Liver (tissue), 9 donors: ENCODE measurements around the gene CDC42BPA. TPM values are rescaled to one million over a fixed set of nuclear protein-coding genes. Genes with fewer than 3 reads are reported as not detected.

Source experiments
- DNase-seq: peaks from one replicate; pipeline ENCODE4 v3.0.0-alpha.2; 2017; ENCODE audit warnings: low spot score
- H3K27ac ChIP-seq, 2 donors: one replicate each; pipeline ENCODE4 v1.7.0; 2013; ENCODE audit warnings: inconsistent platforms in 2 of 2, low read length in 2 of 2, control low read depth in 1 of 2, low read depth in 1 of 2, mild to moderate bottlenecking in 1 of 2
- H3K27me3 ChIP-seq, 4 donors: one replicate each; pipeline versions ENCODE4 v1.6.1 to v1.7.0; 2013; ENCODE audit warnings: low read length in 3 of 4, inconsistent platforms in 1 of 4, mild to moderate bottlenecking in 1 of 4, moderate library complexity in 1 of 4; ENCODE audit not compliant: control insufficient read depth in 4 of 4, insufficient read depth in 4 of 4
- H3K36me3 ChIP-seq, 4 donors: one replicate each; pipeline versions ENCODE4 v1.6.1 to v1.7.0; 2013; ENCODE audit warnings: low read length in 3 of 4, mild to moderate bottlenecking in 3 of 4, low read depth in 1 of 4, moderate library complexity in 1 of 4; ENCODE audit not compliant: control insufficient read depth in 4 of 4, insufficient read depth in 3 of 4
- H3K4me1 ChIP-seq, 4 donors: one replicate each; pipeline versions ENCODE4 v1.6.1 to v1.7.0; 2013; ENCODE audit warnings: low read length in 3 of 4, mild to moderate bottlenecking in 3 of 4, moderate library complexity in 1 of 4; ENCODE audit not compliant: control insufficient read depth in 4 of 4, insufficient read depth in 4 of 4
- H3K4me3 ChIP-seq, 3 donors: one replicate each; pipeline versions ENCODE4 v1.6.1 to v1.7.0; 2013; ENCODE audit warnings: low read length in 3 of 3, control low read depth in 1 of 3, low read depth in 1 of 3, mild to moderate bottlenecking in 1 of 3
- H3K9ac ChIP-seq, 2 donors: one replicate each; pipeline ENCODE4 v1.7.0; 2013; ENCODE audit warnings: low read length in 2 of 2, mild to moderate bottlenecking in 2 of 2, moderate library complexity in 2 of 2, control low read depth in 1 of 2, low read depth in 1 of 2
- H3K9me3 ChIP-seq, 4 donors: one replicate each; pipeline versions ENCODE4 v1.6.1 to v1.7.0; 2013; ENCODE audit warnings: low read length in 3 of 4; ENCODE audit not compliant: control insufficient read depth in 4 of 4
- EGR1 ChIP-seq, 2 donors: IDR thresholded peaks; 2 replicates each; pipeline ENCODE4 v1.6.1; 2016 to 2018; ENCODE audit warnings: antibody characterized with exemption in 2 of 2, low read depth in 2 of 2
- FOXA1 ChIP-seq: IDR thresholded peaks from 2 replicates; pipeline ENCODE4 v1.6.1; 2016; ENCODE audit warnings: antibody characterized with exemption
- GABPA ChIP-seq, 2 donors: IDR thresholded peaks in 1 of 2; conservative IDR thresholded peaks in 1 of 2; 2 replicates each; pipeline ENCODE4 v1.6.1; 2016; ENCODE audit warnings: antibody characterized with exemption in 2 of 2, mild to moderate bottlenecking in 1 of 2, moderate library complexity in 1 of 2
- HNF4A ChIP-seq, 2 donors: conservative IDR thresholded peaks; 2 replicates each; pipeline ENCODE4 v1.6.1; 2016; ENCODE audit warnings: antibody characterized with exemption in 2 of 2, mild to moderate bottlenecking in 2 of 2
- HNF4G ChIP-seq: IDR thresholded peaks from 2 replicates; pipeline ENCODE4 v1.6.1; 2016; ENCODE audit warnings: antibody characterized with exemption
- JUND ChIP-seq, 2 donors: IDR thresholded peaks; 2 replicates each; pipeline ENCODE4 v1.6.1; 2016; ENCODE audit warnings: antibody characterized with exemption in 2 of 2
- NR2F2 ChIP-seq: IDR thresholded peaks from 2 replicates; pipeline ENCODE4 v1.6.1; 2016; ENCODE audit warnings: antibody characterized with exemption
- RAD21 ChIP-seq, 2 donors: IDR thresholded peaks; 2 replicates each; pipeline ENCODE4 v1.6.1; 2016; ENCODE audit warnings: antibody characterized with exemption in 2 of 2, mild to moderate bottlenecking in 2 of 2
- SP1 ChIP-seq: IDR thresholded peaks from 2 replicates; pipeline ENCODE4 v1.6.1; 2018; ENCODE audit warnings: antibody characterized with exemption, mild to moderate bottlenecking
- YY1 ChIP-seq: IDR thresholded peaks from 2 replicates; pipeline ENCODE4 v1.6.1; 2016; ENCODE audit warnings: antibody characterized with exemption, mild to moderate bottlenecking
- WGBS: extraction: QIAGEN DNeasy Blood & Tissue Kit; methylation state at CpG from one replicate; pipeline ENCODE4 v1.1.7; 2013; 5-methylcytosine and 5-hydroxymethylcytosine counted together
- polyA plus RNA-seq, 2 donors: library from polyadenylated mRNA; stranded (reverse) in 1 of 2; unstranded in 1 of 2; fragments of 200-250 nt in 1 of 2; fragments of >200 nt in 1 of 2; fragmentation: Nextera tagmentation in 1 of 2; extraction: Ambion mirVana in 1 of 2; gene quantifications; one replicate each; pipeline versions ENCODE4 v1.2.1 to v1.2.3, GENCODE V29; 2013 to 2015
- total RNA-seq, 2 donors: library from RNA; depleted of rRNA; stranded (reverse); fragments of >200 nt; gene quantifications; one replicate each; pipeline ENCODE4 v1.2.3, GENCODE V29; 2014
- TF ChIP-seq, protein P1 (sequence below): IDR thresholded peaks from 2 replicates; pipeline ENCODE4 v1.6.1; 2016; ENCODE audit warnings: antibody characterized with exemption
- TF ChIP-seq, protein P2 (sequence below): IDR thresholded peaks from 2 replicates; pipeline ENCODE4 v1.6.1; 2016; ENCODE audit warnings: antibody characterized with exemption
- TF ChIP-seq, protein P3 (sequence below): IDR thresholded peaks from 2 replicates; pipeline ENCODE4 v1.6.1; 2016; ENCODE audit warnings: antibody characterized with exemption, mild to moderate bottlenecking
- donor health status: healthy.
- donor health status: healthy.
- donor health status: healthy.
- donor health status: healthy.
- donor health status: healthy.

Gene CDC42BPA
- total and polyA plus RNA-seq, 4 donors = 5.8 to 39.9 (median 24.3) TPM

DNA sequence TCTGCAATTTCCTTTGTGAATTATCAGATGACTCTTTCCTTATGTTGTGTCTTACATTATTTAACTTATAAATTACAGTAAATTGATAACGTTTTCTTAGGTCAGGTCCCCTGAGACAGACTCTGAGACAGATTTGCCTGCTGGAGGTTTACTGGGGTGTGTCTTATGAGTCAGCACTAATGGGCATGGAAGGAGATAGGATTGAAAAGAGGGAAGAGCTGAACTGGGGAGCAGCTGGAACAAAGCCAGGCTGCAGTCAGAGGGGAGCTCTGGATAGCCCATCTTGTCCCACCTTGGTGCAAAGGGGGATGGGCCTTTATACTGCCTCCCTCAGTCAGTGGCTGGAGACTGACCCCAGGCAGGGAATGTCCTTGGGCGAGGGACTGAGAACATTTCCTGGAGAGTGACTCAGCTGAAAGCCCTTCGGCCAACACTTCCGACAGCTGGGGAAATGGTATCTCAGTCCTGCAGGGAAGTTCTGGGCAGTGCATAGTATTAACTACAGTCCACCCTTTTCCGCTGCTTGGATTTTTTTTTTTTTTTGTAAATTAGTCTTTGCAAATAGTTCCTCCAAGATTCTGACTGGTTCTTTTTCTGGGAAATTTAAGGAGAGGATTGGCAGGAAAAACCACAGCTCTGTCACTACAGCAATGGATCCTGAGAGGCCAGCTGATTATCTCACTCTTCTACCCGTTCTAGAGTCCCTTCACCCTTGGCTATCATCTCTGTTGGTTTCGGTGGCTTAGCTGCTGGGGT, 39.1 kb upstream of the CDC42BPA start (continued):
- TF ChIP-seq, protein P1, sequence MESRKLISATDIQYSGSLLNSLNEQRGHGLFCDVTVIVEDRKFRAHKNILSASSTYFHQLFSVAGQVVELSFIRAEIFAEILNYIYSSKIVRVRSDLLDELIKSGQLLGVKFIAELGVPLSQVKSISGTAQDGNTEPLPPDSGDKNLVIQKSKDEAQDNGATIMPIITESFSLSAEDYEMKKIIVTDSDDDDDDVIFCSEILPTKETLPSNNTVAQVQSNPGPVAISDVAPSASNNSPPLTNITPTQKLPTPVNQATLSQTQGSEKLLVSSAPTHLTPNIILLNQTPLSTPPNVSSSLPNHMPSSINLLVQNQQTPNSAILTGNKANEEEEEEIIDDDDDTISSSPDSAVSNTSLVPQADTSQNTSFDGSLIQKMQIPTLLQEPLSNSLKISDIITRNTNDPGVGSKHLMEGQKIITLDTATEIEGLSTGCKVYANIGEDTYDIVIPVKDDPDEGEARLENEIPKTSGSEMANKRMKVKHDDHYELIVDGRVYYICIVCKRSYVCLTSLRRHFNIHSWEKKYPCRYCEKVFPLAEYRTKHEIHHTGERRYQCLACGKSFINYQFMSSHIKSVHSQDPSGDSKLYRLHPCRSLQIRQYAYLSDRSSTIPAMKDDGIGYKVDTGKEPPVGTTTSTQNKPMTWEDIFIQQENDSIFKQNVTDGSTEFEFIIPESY = no peak
- no peak for TF ChIP-seq HNF4G
- TF ChIP-seq HNF4A (conservative IDR thresholded peaks at IDR 0.05) = no peak

DNA sequence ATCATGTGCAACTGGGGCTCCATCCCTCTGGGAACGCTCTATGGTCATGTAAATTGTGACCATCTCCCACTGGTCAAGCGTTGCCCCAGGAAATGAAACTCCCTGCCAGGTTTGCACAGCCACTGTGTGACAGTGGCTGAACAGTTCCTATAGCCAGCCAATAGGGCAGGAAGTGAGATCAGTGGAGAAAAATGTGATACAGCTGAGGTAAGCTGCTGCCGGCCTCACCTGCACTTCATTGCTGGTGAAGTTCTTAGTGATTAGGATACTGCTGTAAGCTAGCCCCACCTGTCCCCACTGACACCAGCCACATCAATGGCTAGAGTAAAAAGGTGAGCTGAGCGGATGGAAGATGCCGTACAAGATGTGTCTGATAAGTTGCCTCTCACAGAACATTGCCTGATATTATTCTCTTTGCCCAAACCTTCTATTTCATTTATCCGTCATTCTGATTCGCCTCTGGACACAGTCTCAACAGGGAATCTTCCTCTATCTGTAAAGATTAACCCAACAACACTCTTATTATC, 38.4 kb upstream of the CDC42BPA start:
- DNase-seq = no peak
- peak overlapping the region in 1 of 2 donors; percentile 37 for H3K27ac ChIP-seq
- WGBS = 77% methylated on average over 7 of the region's 7 CpGs

More for the DNA sequence above, 38.4 kb upstream of the CDC42BPA start:
- H3K9me3 ChIP-seq = no peaks in the 10 kb centered on the region
- H3K27me3 ChIP-seq = no peaks in the 10 kb centered on the region
- no peak overlapping the region for H3K4me3 ChIP-seq
- H3K9ac ChIP-seq = no peak overlapping the region
- no peaks in the 10 kb centered on the region for H3K36me3 ChIP-seq
- no peaks in the 10 kb centered on the region for H3K4me1 ChIP-seq
- TF ChIP-seq, protein P2, sequence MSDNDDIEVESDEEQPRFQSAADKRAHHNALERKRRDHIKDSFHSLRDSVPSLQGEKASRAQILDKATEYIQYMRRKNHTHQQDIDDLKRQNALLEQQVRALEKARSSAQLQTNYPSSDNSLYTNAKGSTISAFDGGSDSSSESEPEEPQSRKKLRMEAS = no peak
- TF ChIP-seq NR2F2 (no peak), RAD21 (IDR thresholded peaks at IDR 0.05) (no peak), SP1 (no peak), GABPA (IDR thresholded peaks at IDR 0.05 in 1 of 2, conservative IDR thresholded peaks at IDR 0.05 in 1 of 2) (no peak), YY1 (no peak), FOXA1 (no peak), JUND (IDR thresholded peaks at IDR 0.05) (no peak), EGR1 (IDR thresholded peaks at IDR 0.05; ENCODE audit: low read depth in 2 of 2) (no peak)
- TF ChIP-seq, protein P1 = no peak
- TF ChIP-seq, protein P3, sequence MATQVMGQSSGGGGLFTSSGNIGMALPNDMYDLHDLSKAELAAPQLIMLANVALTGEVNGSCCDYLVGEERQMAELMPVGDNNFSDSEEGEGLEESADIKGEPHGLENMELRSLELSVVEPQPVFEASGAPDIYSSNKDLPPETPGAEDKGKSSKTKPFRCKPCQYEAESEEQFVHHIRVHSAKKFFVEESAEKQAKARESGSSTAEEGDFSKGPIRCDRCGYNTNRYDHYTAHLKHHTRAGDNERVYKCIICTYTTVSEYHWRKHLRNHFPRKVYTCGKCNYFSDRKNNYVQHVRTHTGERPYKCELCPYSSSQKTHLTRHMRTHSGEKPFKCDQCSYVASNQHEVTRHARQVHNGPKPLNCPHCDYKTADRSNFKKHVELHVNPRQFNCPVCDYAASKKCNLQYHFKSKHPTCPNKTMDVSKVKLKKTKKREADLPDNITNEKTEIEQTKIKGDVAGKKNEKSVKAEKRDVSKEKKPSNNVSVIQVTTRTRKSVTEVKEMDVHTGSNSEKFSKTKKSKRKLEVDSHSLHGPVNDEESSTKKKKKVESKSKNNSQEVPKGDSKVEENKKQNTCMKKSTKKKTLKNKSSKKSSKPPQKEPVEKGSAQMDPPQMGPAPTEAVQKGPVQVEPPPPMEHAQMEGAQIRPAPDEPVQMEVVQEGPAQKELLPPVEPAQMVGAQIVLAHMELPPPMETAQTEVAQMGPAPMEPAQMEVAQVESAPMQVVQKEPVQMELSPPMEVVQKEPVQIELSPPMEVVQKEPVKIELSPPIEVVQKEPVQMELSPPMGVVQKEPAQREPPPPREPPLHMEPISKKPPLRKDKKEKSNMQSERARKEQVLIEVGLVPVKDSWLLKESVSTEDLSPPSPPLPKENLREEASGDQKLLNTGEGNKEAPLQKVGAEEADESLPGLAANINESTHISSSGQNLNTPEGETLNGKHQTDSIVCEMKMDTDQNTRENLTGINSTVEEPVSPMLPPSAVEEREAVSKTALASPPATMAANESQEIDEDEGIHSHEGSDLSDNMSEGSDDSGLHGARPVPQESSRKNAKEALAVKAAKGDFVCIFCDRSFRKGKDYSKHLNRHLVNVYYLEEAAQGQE = no peak
